ENCODE results near the gene DIS3L2. TPM values are rescaled to one million over a fixed set of nuclear protein-coding genes. Genes with fewer than 3 reads are reported as not detected.

DIS3L2 gene
- total and polyA plus RNA-seq, 2 experiments from 2014 or later = 15.2 to 25.3 TPM

DNA sequence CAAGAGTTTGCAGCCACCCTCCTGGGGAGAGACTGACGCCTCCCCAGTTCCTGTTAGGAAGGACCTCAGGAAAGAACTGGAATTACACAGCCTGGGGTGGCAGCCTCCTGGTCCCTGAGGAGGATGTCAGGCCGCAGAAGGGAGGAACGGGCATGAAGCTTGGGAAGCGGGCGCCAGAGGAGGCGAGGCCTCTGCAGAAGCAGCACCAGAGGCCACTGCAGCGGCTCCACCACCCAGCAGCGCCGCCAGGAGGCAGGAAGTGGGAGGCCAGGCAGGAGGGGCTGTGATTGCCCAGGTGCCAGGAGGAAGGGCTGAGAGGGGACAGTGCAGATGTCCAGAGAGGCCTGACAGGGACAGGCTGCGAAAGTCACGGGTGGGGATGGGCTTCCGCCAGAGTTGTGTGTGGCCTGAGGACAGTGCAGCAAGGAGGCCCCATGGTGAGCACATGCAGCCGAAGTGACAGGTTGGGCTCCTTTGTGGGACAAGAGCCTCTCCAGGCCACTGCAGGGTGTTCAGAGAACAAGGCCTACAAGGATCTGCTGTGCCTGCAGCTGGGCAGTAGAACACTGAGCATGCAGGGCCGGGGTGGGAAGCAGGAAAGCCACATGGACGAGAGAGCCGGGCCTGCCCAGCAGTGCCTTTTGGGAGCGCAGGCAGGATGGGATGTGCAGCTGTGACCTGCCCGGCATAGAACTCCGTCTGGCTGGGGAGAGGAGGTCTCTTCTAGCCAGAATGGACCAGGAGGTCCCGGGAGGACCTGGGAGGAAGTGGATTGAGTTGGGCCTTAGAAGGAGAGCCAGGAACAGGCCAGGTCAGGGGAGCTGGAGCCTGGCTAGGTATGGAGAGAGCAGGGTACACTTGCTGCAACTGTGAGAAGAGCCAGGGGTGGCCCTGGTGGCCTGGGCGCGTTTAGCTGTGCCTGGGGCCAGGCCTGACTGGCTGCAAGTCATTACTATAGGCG, 377.9 kb downstream of the DIS3L2 start:
- no peaks in the 10 kb centered on the region for H3F3A ChIP-seq (replicated peaks; ENCODE audit: low read depth)
- no peaks in the 10 kb centered on the region for H4K20me1 ChIP-seq (replicated peaks; ENCODE audit: insufficient read depth)
- peak; percentile 76 for DNase-seq (ENCODE audit: low spot score)
- no peak overlapping the region for H3K27ac ChIP-seq (ENCODE audit: low read depth)
- H3K4me1 Mint-ChIP-seq = 0 out of 3 replicates have a peak, but pooled peaks cover 4% of the 10 kb centered on the region
- TF ChIP-seq, protein P1, sequence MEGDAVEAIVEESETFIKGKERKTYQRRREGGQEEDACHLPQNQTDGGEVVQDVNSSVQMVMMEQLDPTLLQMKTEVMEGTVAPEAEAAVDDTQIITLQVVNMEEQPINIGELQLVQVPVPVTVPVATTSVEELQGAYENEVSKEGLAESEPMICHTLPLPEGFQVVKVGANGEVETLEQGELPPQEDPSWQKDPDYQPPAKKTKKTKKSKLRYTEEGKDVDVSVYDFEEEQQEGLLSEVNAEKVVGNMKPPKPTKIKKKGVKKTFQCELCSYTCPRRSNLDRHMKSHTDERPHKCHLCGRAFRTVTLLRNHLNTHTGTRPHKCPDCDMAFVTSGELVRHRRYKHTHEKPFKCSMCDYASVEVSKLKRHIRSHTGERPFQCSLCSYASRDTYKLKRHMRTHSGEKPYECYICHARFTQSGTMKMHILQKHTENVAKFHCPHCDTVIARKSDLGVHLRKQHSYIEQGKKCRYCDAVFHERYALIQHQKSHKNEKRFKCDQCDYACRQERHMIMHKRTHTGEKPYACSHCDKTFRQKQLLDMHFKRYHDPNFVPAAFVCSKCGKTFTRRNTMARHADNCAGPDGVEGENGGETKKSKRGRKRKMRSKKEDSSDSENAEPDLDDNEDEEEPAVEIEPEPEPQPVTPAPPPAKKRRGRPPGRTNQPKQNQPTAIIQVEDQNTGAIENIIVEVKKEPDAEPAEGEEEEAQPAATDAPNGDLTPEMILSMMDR (conservative IDR thresholded peaks at IDR 0.05; ENCODE audit: low read depth in 2 of 2) = peak; percentile 50 to 79
- TF ChIP-seq CREB1 (CRISPR knock-in tag; IDR thresholded peaks at IDR 0.05; ENCODE audit: low read depth) = no peak
- no peaks in the 10 kb centered on the region for H3K27me3 ChIP-seq (ENCODE audit: insufficient read depth)
- no peaks in the 10 kb centered on the region for H3K9me3 Mint-ChIP-seq
- H3K4me2 ChIP-seq = no peak overlapping the region
- H3K27me3 Mint-ChIP-seq (ENCODE audit: insufficient read depth, low read depth, poor library complexity) = peaks cover 11% of the 10 kb centered on the region
- no peak overlapping the region for H3K4me3 Mint-ChIP-seq
- no peak overlapping the region for H3K4me3 ChIP-seq
- no peak overlapping the region for H3K27ac Mint-ChIP-seq
- no peaks in the 10 kb centered on the region for H3K79me2 ChIP-seq (replicated peaks; ENCODE audit: insufficient read depth)
- H3K4me1 ChIP-seq (ENCODE audit: insufficient read depth) = no peaks in the 10 kb centered on the region
- ATAC-seq = peak; percentile 72
- no peaks in the 10 kb centered on the region for H3K36me3 ChIP-seq (ENCODE audit: insufficient read depth)
- no peaks in the 10 kb centered on the region; the same call in 2 of the 3 replicates for H3K36me3 Mint-ChIP-seq (ENCODE audit: low read depth)
- H3K9me2 ChIP-seq (ENCODE audit: insufficient read depth) = no peaks in the 10 kb centered on the region
- no peak overlapping the region for H2AFZ ChIP-seq

- H3K4me2 ChIP-seq = no peak overlapping the region
- no peaks in the 10 kb centered on the region for H4K20me1 ChIP-seq (replicated peaks; ENCODE audit: insufficient read depth)
- Mint-ChIP-seq H3K9me3 (no peaks in the 10 kb centered on the region), H3K36me3 (ENCODE audit: low read depth) (no peaks in the 10 kb centered on the region; the same call in 2 of the 3 replicates), H3K27ac (no peak overlapping the region), H3K27me3 (ENCODE audit: insufficient read depth, low read depth, poor library complexity) (peaks cover 11% of the 10 kb centered on the region), H3K4me1 (0 out of 3 replicates have a peak, but pooled peaks cover 4% of the 10 kb centered on the region), H3K4me3 (no peak overlapping the region)
- DNase-seq (ENCODE audit: low spot score) (no peak), ATAC-seq (no peak)
- no peaks in the 10 kb centered on the region for H3F3A ChIP-seq (replicated peaks; ENCODE audit: low read depth)
- no peak overlapping the region for H2AFZ ChIP-seq
- no peaks in the 10 kb centered on the region for H3K4me1 ChIP-seq (ENCODE audit: insufficient read depth)
- no peaks in the 10 kb centered on the region for H3K9me2 ChIP-seq (ENCODE audit: insufficient read depth)
- no peak overlapping the region for H3K27ac ChIP-seq (ENCODE audit: low read depth)
- TF ChIP-seq NANOG (IDR thresholded peaks at IDR 0.05; ENCODE audit: borderline replicate concordance) = no peak
- TF ChIP-seq, protein P1 (conservative IDR thresholded peaks at IDR 0.05; ENCODE audit: low read depth in 2 of 2) = no peak
- no peak for TF ChIP-seq CREB1 (CRISPR knock-in tag; IDR thresholded peaks at IDR 0.05; ENCODE audit: low read depth)
- TF ChIP-seq STAT1 (IDR thresholded peaks at IDR 0.05; ENCODE audit: unreplicated experiment) = no peak
- TF ChIP-seq JUNB (IDR thresholded peaks at IDR 0.05; ENCODE audit: unreplicated experiment) = no peak
- no peak for TF ChIP-seq EZH2 (IDR thresholded peaks at IDR 0.05; ENCODE audit: low read depth, unreplicated experiment)
- TF ChIP-seq POLR2AphosphoS5 (IDR thresholded peaks at IDR 0.05; ENCODE audit: low read depth) = no peak
- no peaks in the 10 kb centered on the region for H3K79me2 ChIP-seq (replicated peaks; ENCODE audit: insufficient read depth)
- no peak overlapping the region for H3K4me3 ChIP-seq
- H3K36me3 ChIP-seq (ENCODE audit: insufficient read depth) = no peaks in the 10 kb centered on the region
- no peaks in the 10 kb centered on the region for H3K27me3 ChIP-seq (ENCODE audit: insufficient read depth)
Measured at GRCh38 chr2:232340171-232340935, 378.8 kb downstream of the DIS3L2 start.
